ENCODE measurements around the gene FHOD3.

FHOD3 gene

GRCh38 chr18:36595818-36596215 is 298.3 kb downstream of the FHOD3 start:
- H3K36me3 ChIP-seq (ENCODE audit: control insufficient read depth, low read depth, low read length), result no peaks in the 10 kb centered on the region
- no peak overlapping the region for H3K27ac ChIP-seq (ENCODE audit: low read length)
- H3K4me3 ChIP-seq (ENCODE audit: low read length), result no peak overlapping the region
- H3K9me3 ChIP-seq (ENCODE audit: control insufficient read depth, low read depth, low read length), result peaks cover 4% of the 10 kb centered on the region
- peaks cover 5% of the 10 kb centered on the region for H3K4me1 ChIP-seq (ENCODE audit: control insufficient read depth, low read depth, low read length)
- H3K9ac ChIP-seq (ENCODE audit: low read length), result no peak overlapping the region
- no peaks in the 10 kb centered on the region for H3K27me3 ChIP-seq (ENCODE audit: control insufficient read depth, insufficient read depth, low read length)

- no peaks in the 10 kb centered on the region for H3K36me3 ChIP-seq (ENCODE audit: control insufficient read depth, low read depth, low read length)
- H3K4me1 ChIP-seq (ENCODE audit: control insufficient read depth, low read depth, low read length), result peaks cover 5% of the 10 kb centered on the region
- no peak overlapping the region for H3K9ac ChIP-seq (ENCODE audit: low read length)
- no peaks in the 10 kb centered on the region for H3K27me3 ChIP-seq (ENCODE audit: control insufficient read depth, insufficient read depth, low read length)
- no peak overlapping the region for H3K4me3 ChIP-seq (ENCODE audit: low read length)
- H3K9me3 ChIP-seq (ENCODE audit: control insufficient read depth, low read depth, low read length), result peaks cover 4% of the 10 kb centered on the region
- no peak overlapping the region for H3K27ac ChIP-seq (ENCODE audit: low read length)
Measured at GRCh38 chr18:36597636-36598035, 300.1 kb downstream of the FHOD3 start.

- no peaks in the 10 kb centered on the region for H3K27me3 ChIP-seq (ENCODE audit: control insufficient read depth, insufficient read depth, low read length)
- H3K27ac ChIP-seq (ENCODE audit: low read length), result no peak overlapping the region
- peaks cover 7% of the 10 kb centered on the region for H3K4me1 ChIP-seq (ENCODE audit: control insufficient read depth, low read depth, low read length)
- no peak overlapping the region for H3K9ac ChIP-seq (ENCODE audit: low read length)
- H3K36me3 ChIP-seq (ENCODE audit: control insufficient read depth, low read depth, low read length), result no peaks in the 10 kb centered on the region
- H3K9me3 ChIP-seq (ENCODE audit: control insufficient read depth, low read depth, low read length), result peaks cover 4% of the 10 kb centered on the region
- H3K4me3 ChIP-seq (ENCODE audit: low read length), result no peak overlapping the region
Measured at GRCh38 chr18:36600548-36600947, 303.0 kb downstream of the FHOD3 start.

GRCh38 chr18:36601316-36601715 is 303.8 kb downstream of the FHOD3 start:
- Histone ChIP-seq H3K9ac (ENCODE audit: low read length) (no peak overlapping the region), H3K27me3 (ENCODE audit: control insufficient read depth, insufficient read depth, low read length) (no peaks in the 10 kb centered on the region), H3K4me3 (ENCODE audit: low read length) (no peak overlapping the region), H3K9me3 (ENCODE audit: control insufficient read depth, low read depth, low read length) (peaks cover 4% of the 10 kb centered on the region), H3K27ac (ENCODE audit: low read length) (no peak overlapping the region), H3K4me1 (ENCODE audit: control insufficient read depth, low read depth, low read length) (peaks cover 10% of the 10 kb centered on the region), H3K36me3 (ENCODE audit: control insufficient read depth, low read depth, low read length) (no peaks in the 10 kb centered on the region)

GRCh38 chr18:36602071-36602470 is 304.6 kb downstream of the FHOD3 start:
- H3K4me1 ChIP-seq (ENCODE audit: control insufficient read depth, low read depth, low read length), result peaks cover 10% of the 10 kb centered on the region
- H3K27ac ChIP-seq (ENCODE audit: low read length), result no peak overlapping the region
- no peaks in the 10 kb centered on the region for H3K27me3 ChIP-seq (ENCODE audit: control insufficient read depth, insufficient read depth, low read length)
- H3K4me3 ChIP-seq (ENCODE audit: low read length), result no peak overlapping the region
- no peaks in the 10 kb centered on the region for H3K36me3 ChIP-seq (ENCODE audit: control insufficient read depth, low read depth, low read length)
- H3K9ac ChIP-seq (ENCODE audit: low read length), result no peak overlapping the region
- H3K9me3 ChIP-seq (ENCODE audit: control insufficient read depth, low read depth, low read length), result peaks cover 4% of the 10 kb centered on the region

- Histone ChIP-seq H3K36me3 (ENCODE audit: control insufficient read depth, low read depth, low read length) (no peaks in the 10 kb centered on the region), H3K9me3 (ENCODE audit: control insufficient read depth, low read depth, low read length) (peaks cover 4% of the 10 kb centered on the region), H3K4me1 (ENCODE audit: control insufficient read depth, low read depth, low read length) (peaks cover 10% of the 10 kb centered on the region), H3K4me3 (ENCODE audit: low read length) (no peak overlapping the region), H3K9ac (ENCODE audit: low read length) (no peak overlapping the region), H3K27ac (ENCODE audit: low read length) (no peak overlapping the region), H3K27me3 (ENCODE audit: control insufficient read depth, insufficient read depth, low read length) (no peaks in the 10 kb centered on the region)
Measured at GRCh38 chr18:36602620-36603019, 305.1 kb downstream of the FHOD3 start.

- Histone ChIP-seq H3K4me1 (ENCODE audit: control insufficient read depth, low read depth, low read length) (peaks cover 5% of the 10 kb centered on the region), H3K27ac (ENCODE audit: low read length) (no peak overlapping the region), H3K4me3 (ENCODE audit: low read length) (no peak overlapping the region), H3K9ac (ENCODE audit: low read length) (no peak overlapping the region), H3K9me3 (ENCODE audit: control insufficient read depth, low read depth, low read length) (no peaks in the 10 kb centered on the region), H3K36me3 (ENCODE audit: control insufficient read depth, low read depth, low read length) (no peaks in the 10 kb centered on the region), H3K27me3 (ENCODE audit: control insufficient read depth, insufficient read depth, low read length) (no peaks in the 10 kb centered on the region)
Measured at GRCh38 chr18:36608107-36608506, 310.6 kb downstream of the FHOD3 start.

- H3K4me1 ChIP-seq (ENCODE audit: control insufficient read depth, low read depth, low read length), result peaks cover 5% of the 10 kb centered on the region
- H3K27me3 ChIP-seq (ENCODE audit: control insufficient read depth, insufficient read depth, low read length), result no peaks in the 10 kb centered on the region
- no peak overlapping the region for H3K9ac ChIP-seq (ENCODE audit: low read length)
- H3K36me3 ChIP-seq (ENCODE audit: control insufficient read depth, low read depth, low read length), result no peaks in the 10 kb centered on the region
- no peak overlapping the region for H3K27ac ChIP-seq (ENCODE audit: low read length)
- no peaks in the 10 kb centered on the region for H3K9me3 ChIP-seq (ENCODE audit: control insufficient read depth, low read depth, low read length)
- H3K4me3 ChIP-seq (ENCODE audit: low read length), result no peak overlapping the region
Measured at GRCh38 chr18:36610258-36610657, 312.7 kb downstream of the FHOD3 start.

- no peaks in the 10 kb centered on the region for H3K36me3 ChIP-seq (ENCODE audit: control insufficient read depth, low read depth, low read length)
- no peak overlapping the region for H3K9ac ChIP-seq (ENCODE audit: low read length)
- no peaks in the 10 kb centered on the region for H3K9me3 ChIP-seq (ENCODE audit: control insufficient read depth, low read depth, low read length)
- peaks cover 2% of the 10 kb centered on the region for H3K4me1 ChIP-seq (ENCODE audit: control insufficient read depth, low read depth, low read length)
- H3K27me3 ChIP-seq (ENCODE audit: control insufficient read depth, insufficient read depth, low read length), result no peaks in the 10 kb centered on the region
- no peak overlapping the region for H3K4me3 ChIP-seq (ENCODE audit: low read length)
- no peak overlapping the region for H3K27ac ChIP-seq (ENCODE audit: low read length)
Measured at GRCh38 chr18:36610661-36611060, 313.1 kb downstream of the FHOD3 start.

- Histone ChIP-seq H3K27ac (ENCODE audit: low read length) (no peak overlapping the region), H3K27me3 (ENCODE audit: control insufficient read depth, insufficient read depth, low read length) (no peaks in the 10 kb centered on the region), H3K4me3 (ENCODE audit: low read length) (no peak overlapping the region), H3K9me3 (ENCODE audit: control insufficient read depth, low read depth, low read length) (no peaks in the 10 kb centered on the region), H3K4me1 (ENCODE audit: control insufficient read depth, low read depth, low read length) (no peaks in the 10 kb centered on the region), H3K9ac (ENCODE audit: low read length) (no peak overlapping the region), H3K36me3 (ENCODE audit: control insufficient read depth, low read depth, low read length) (no peaks in the 10 kb centered on the region)
Measured at GRCh38 chr18:36613069-36613468, 315.6 kb downstream of the FHOD3 start.

GRCh38 chr18:36613810-36614209 is 316.3 kb downstream of the FHOD3 start:
- Histone ChIP-seq H3K9ac (ENCODE audit: low read length) (no peak overlapping the region), H3K4me3 (ENCODE audit: low read length) (no peak overlapping the region), H3K36me3 (ENCODE audit: control insufficient read depth, low read depth, low read length) (no peaks in the 10 kb centered on the region), H3K9me3 (ENCODE audit: control insufficient read depth, low read depth, low read length) (no peaks in the 10 kb centered on the region), H3K4me1 (ENCODE audit: control insufficient read depth, low read depth, low read length) (no peaks in the 10 kb centered on the region), H3K27ac (ENCODE audit: low read length) (no peak overlapping the region), H3K27me3 (ENCODE audit: control insufficient read depth, insufficient read depth, low read length) (no peaks in the 10 kb centered on the region)

GRCh38 chr18:36620788-36621187 is 323.3 kb downstream of the FHOD3 start:
- Histone ChIP-seq H3K9ac (ENCODE audit: low read length) (no peak overlapping the region), H3K4me3 (ENCODE audit: low read length) (no peak overlapping the region), H3K27me3 (ENCODE audit: control insufficient read depth, insufficient read depth, low read length) (no peaks in the 10 kb centered on the region), H3K27ac (ENCODE audit: low read length) (no peak overlapping the region), H3K9me3 (ENCODE audit: control insufficient read depth, low read depth, low read length) (no peaks in the 10 kb centered on the region), H3K36me3 (ENCODE audit: control insufficient read depth, low read depth, low read length) (no peaks in the 10 kb centered on the region), H3K4me1 (ENCODE audit: control insufficient read depth, low read depth, low read length) (no peaks in the 10 kb centered on the region)

Data from iPS-18a (cell line).